HUES48 (cell line): Measurements from ENCODE around the gene MT1B.

ENCODE experiments used
- H3K27ac ChIP-seq: one replicate; pipeline ENCODE4 v1.7.0; 2013; ENCODE audit warnings: low read depth, low read length, inconsistent platforms
- H3K27me3 ChIP-seq: 2 replicates; pipeline ENCODE4 v1.6.1; 2013; ENCODE audit warnings: mild to moderate bottlenecking, low read length; ENCODE audit not compliant: control insufficient read depth, insufficient read depth
- H3K36me3 ChIP-seq: 2 replicates; pipeline ENCODE4 v1.6.1; 2013; ENCODE audit warnings: low read length; ENCODE audit not compliant: control insufficient read depth, insufficient read depth
- H3K4me1 ChIP-seq: 2 replicates; pipeline ENCODE4 v1.6.1; 2013; ENCODE audit warnings: mild to moderate bottlenecking, low read length; ENCODE audit not compliant: control insufficient read depth, insufficient read depth
- H3K4me3 ChIP-seq: 2 replicates; pipeline ENCODE4 v1.5.1; 2013; ENCODE audit warnings: mild to moderate bottlenecking, low read depth, low read length
- H3K9ac ChIP-seq: 2 replicates; pipeline ENCODE4 v1.6.1; 2013; ENCODE audit warnings: mild to moderate bottlenecking, low read depth, low read length, moderate library complexity
- H3K9me3 ChIP-seq: 2 replicates; pipeline ENCODE4 v1.6.1; 2013; ENCODE audit warnings: low read length; ENCODE audit not compliant: control insufficient read depth, insufficient read depth

MT1B gene

GRCh38 chr16:56695246-56695645 is 43.6 kb downstream of the MT1B start:
- no peak overlapping the region for H3K27ac ChIP-seq

DNA sequence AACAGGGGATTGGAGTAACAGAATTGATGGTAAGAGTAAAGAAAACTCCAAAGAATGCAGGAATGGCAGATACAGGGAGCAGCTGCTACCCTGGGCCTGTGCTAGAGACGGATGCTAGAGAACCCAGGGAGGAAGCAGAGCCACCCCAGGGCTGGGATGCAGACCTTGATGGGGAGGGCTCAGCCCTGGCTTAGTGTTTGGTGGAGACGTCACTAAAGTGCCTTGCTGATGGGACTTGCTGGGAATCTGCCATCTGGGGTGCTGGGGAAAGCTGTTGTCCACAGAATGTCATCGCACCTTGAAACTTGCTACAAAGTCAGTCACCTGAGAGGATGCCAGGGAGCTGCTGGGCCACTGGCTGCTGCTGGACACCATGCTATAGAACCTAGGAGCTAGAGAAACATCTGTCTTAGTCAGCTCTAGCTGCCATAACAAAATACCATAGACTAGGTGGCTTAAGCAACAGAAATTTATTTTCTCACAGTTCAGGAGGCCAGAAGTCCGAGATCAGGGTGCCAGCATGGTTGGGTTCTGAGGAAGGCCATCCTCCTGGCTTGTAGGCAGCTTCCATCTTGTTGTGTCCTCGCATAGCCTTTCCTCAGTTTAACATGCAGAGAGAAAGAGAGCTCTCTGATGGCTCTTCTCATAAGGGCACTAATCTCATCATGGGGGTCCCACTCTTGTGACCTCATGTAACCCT is 45.9 kb downstream of the MT1B start:
- Histone ChIP-seq H3K27me3 (no peaks in the 10 kb centered on the region), H3K9me3 (no peaks in the 10 kb centered on the region), H3K4me1 (peaks cover 8% of the 10 kb centered on the region), H3K36me3 (no peaks in the 10 kb centered on the region), H3K4me3 (no peak overlapping the region), H3K27ac (no peak overlapping the region), H3K9ac (no peak overlapping the region)

More at GRCh38 chr16:56695246-56695645, 43.6 kb downstream of the MT1B start:
- H3K36me3 ChIP-seq: no peaks in the 10 kb centered on the region
- H3K4me1 ChIP-seq: no peaks in the 10 kb centered on the region
- H3K27me3 ChIP-seq: no peaks in the 10 kb centered on the region
- H3K9ac ChIP-seq: no peak overlapping the region
- H3K4me3 ChIP-seq: no peak overlapping the region
- H3K9me3 ChIP-seq: no peaks in the 10 kb centered on the region

DNA sequence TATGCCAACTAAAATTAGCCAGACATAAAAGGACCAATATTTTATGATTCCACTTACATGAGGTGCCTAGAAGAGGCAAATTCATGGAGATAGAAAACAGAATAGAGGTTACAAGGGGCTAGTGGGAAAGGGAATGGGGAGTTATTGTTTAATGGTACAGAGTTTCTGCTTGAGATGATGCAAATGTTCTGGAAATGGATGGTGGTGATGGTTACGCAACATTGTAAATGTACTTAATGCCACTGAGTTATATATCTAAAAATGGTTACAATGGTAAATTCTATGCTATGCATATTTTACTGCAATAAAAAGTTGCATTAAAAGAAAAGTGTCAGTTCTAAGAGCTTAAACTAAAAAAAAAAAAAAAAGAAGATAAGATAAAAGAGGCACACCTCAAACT is 48.5 kb downstream of the MT1B start:
- H3K9ac ChIP-seq: no peak overlapping the region
- H3K9me3 ChIP-seq: no peaks in the 10 kb centered on the region
- no peak overlapping the region for H3K27ac ChIP-seq
- H3K4me1 ChIP-seq: peaks cover 8% of the 10 kb centered on the region
- no peaks in the 10 kb centered on the region for H3K36me3 ChIP-seq
- H3K27me3 ChIP-seq: no peaks in the 10 kb centered on the region
- H3K4me3 ChIP-seq: no peak overlapping the region

GRCh38 chr16:56700631-56701030 is 48.9 kb downstream of the MT1B start:
- H3K4me1 ChIP-seq: peaks cover 8% of the 10 kb centered on the region
- no peaks in the 10 kb centered on the region for H3K9me3 ChIP-seq
- no peaks in the 10 kb centered on the region for H3K27me3 ChIP-seq
- H3K9ac ChIP-seq: no peak overlapping the region
- H3K27ac ChIP-seq: no peak overlapping the region
- H3K36me3 ChIP-seq: no peaks in the 10 kb centered on the region
- no peak overlapping the region for H3K4me3 ChIP-seq

- Histone ChIP-seq H3K27me3 (no peaks in the 10 kb centered on the region), H3K9me3 (no peaks in the 10 kb centered on the region), H3K9ac (no peak overlapping the region), H3K4me1 (peaks cover 8% of the 10 kb centered on the region), H3K27ac (no peak overlapping the region), H3K36me3 (no peaks in the 10 kb centered on the region), H3K4me3 (no peak overlapping the region)
Observed at GRCh38 chr16:56701534-56701933, 49.8 kb downstream of the MT1B start.
